SH-SY5Y (cell line): ENCODE results near the gene NFATC3.

Experiments used
- GATA2 ChIP-seq: IDR thresholded peaks from 2 replicates; pipeline ENCODE4 v1.6.1; 2011; ENCODE audit warnings: mild to moderate bottlenecking, low read depth, low read length
- GATA3 ChIP-seq: IDR thresholded peaks from 2 replicates; pipeline ENCODE4 v1.6.1; 2011; ENCODE audit warnings: low read depth, mild to moderate bottlenecking, low read length, moderate library complexity

The NFATC3 gene

GRCh38 chr16:68085259-68086071 is at the start of gene NFATC3:
Gene NFATC3, plus strand, starts transcription at chr16:68085370. Its CDS starts 312 bp downstream, at chr16:68085682.
- TF ChIP-seq GATA3: no peak

DNA sequence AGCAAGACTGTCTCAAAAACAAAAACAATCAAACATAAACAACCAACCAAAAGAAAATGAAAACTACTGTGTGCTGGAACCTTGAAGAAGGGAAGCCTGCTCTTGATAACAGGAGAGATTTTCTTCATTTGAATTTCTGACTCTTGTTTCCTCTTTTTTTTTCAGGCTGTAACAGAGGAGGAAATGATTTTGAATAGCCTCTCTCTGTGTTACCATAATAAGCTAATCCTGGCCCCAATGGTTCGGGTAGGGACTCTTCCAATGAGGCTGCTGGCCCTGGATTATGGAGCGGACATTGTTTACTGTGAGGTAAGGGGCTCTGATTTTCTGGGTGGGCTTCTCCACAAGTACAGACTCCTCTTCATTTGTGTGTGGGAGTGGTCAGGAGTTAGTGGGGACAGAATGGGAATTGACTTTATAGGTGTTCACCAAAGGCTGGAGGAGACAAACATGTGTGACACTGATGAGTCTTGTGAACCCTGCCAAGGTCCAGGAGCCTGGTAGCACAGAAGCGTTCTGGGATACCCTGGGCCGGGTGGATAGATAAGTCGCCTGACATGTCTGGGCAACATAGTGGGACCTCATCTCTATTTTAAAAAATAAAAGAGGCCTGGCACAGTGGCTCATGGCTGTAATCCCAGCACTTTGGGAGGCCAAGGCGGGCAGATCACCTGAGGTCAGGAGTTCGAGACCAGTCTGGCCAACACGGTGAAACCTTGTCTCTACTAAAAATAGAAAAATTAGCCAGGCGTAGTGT is 47.2 kb upstream of the NFATC3 start:
- no peak for TF ChIP-seq GATA2
- no peak for TF ChIP-seq GATA3

DNA sequence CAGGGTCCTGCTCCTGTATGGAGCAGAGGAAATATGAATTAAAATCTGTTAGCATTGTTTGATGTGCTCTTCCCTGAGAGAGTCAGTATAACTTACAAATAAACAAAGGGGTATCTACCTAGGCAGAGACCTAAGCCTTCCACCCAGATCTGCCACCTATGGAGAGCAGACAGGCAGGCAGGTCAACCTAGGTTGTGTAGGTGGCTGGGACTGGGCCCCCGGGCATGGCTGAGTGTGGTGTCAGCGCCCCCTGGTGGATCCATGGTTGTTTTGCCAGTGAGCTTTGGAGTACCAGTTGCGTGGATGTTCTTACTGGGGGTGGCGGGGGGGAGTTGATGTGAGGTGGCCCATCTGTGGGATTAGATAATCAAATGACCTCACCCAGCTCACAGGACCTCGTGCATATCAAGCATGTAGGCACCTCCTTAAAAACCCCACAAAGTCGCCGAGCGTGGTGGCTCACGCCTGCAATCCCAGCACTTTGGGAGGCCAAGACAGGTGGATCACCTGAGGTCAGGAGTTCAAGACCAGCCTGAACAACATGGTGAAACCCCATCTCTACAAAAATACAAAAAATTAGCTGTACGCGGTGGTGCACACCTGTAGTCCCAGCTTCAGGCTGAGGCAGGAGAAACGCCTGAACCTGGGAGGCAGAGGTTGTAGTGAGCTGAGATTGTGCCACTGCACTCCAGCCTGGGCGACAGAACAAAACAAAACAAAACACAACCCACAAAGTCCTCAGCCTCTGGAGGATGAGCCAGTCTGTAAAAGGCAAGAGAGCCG is 44.5 kb upstream of the NFATC3 start:
- TF ChIP-seq GATA2: no peak
- TF ChIP-seq GATA3: no peak

DNA sequence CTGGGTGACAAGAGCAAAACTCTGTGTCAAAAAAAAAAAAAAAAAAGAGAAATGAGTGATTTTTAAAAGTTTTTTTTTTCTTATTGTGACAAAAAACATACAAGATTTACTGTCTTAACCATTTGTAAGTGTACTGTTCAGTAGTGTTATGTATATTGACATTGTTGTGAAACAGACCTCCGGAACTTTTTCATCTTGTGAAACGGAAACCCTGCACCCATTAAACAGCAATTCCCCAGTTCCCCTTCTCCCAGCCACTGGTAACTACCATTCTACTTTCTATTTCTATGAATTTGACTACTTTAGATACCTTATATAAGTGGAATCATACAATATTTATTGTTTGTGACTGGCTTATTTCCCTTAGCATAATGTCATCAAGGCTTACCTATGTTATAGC is 43.4 kb upstream of the NFATC3 start:
- TF ChIP-seq GATA2 (no peak), GATA3 (no peak)

DNA sequence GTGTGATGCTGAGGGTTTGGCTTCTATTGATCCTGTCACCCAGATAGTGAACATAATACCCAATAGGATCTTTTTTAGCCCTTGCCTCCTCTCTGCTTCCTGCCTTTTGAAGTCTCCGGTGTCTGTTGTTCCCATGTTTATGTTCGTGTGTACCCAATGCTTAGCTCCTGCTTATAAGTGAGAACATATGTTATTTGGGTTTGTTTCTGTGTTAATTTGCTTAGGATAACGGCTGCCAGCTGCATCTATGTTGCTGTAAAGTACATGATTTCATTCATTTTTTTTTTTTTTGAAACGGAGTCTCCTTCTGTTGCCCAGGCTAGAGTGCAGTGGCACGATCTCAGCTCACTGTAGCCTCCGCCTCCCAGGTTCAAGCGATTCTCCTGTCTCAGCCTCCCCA is 39.1 kb upstream of the NFATC3 start:
- TF ChIP-seq GATA3: no peak
- no peak for TF ChIP-seq GATA2

- TF ChIP-seq GATA3 (no peak), GATA2 (no peak)
Measured at GRCh38 chr16:68047987-68048386, 37.2 kb upstream of the NFATC3 start.

GRCh38 chr16:68049449-68049848 is 35.7 kb upstream of the NFATC3 start:
- TF ChIP-seq GATA3 (no peak), GATA2 (no peak)

- TF ChIP-seq GATA3: no peak
- TF ChIP-seq GATA2: no peak
Measured at GRCh38 chr16:68055395-68055794, 29.8 kb upstream of the NFATC3 start.

- TF ChIP-seq GATA3: no peak
- no peak for TF ChIP-seq GATA2
Measured at GRCh38 chr16:68059804-68060203, 25.4 kb upstream of the NFATC3 start.

DNA sequence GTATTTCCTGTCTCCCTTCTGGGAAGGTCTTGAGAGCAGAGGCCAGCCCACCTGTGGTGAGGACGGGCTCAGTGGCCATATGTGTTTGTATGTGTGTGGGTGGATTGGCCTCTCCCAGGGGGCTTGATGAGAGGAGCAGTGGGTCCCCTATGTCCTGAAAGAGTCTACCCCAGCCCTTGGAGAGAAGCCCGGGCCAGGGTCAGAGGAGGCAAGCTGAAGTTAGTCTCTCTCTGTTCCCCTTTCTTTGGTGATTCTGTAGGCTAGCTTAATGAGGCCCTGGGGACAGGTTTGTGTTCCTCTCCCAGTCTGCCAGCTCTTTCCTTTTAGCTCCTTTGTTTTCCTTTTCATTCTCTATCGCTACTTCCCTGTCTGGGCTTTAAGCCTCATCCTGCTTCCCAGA is 23.8 kb upstream of the NFATC3 start:
- TF ChIP-seq GATA2 (no peak), GATA3 (no peak)

DNA sequence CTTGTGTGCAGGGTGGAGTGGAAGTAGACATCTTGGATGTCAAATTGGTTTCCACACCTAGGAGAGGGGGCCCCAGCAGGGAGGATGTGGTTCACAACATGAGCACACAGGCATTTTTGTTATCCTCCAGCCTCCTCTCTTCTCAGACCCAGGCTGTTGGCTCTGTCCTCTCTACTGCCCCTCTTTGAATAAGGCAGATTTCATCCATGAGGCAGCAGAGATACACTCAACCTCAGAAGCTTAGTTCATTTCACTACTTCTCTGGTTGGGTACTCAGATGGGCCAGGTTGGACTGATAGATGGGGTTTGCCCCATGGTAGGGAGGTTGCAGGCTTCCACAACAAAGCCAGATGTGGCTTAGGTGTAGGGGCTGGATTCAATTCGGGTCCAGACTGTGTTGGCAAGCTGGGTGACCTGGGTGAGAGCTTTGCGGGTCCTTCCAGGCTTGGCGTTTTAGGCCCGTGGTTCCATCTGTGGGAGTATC is 22.2 kb upstream of the NFATC3 start:
- TF ChIP-seq GATA2: no peak
- TF ChIP-seq GATA3: no peak

GRCh38 chr16:68064791-68065365 is 20.3 kb upstream of the NFATC3 start:
- no peak for TF ChIP-seq GATA2
- no peak for TF ChIP-seq GATA3

DNA sequence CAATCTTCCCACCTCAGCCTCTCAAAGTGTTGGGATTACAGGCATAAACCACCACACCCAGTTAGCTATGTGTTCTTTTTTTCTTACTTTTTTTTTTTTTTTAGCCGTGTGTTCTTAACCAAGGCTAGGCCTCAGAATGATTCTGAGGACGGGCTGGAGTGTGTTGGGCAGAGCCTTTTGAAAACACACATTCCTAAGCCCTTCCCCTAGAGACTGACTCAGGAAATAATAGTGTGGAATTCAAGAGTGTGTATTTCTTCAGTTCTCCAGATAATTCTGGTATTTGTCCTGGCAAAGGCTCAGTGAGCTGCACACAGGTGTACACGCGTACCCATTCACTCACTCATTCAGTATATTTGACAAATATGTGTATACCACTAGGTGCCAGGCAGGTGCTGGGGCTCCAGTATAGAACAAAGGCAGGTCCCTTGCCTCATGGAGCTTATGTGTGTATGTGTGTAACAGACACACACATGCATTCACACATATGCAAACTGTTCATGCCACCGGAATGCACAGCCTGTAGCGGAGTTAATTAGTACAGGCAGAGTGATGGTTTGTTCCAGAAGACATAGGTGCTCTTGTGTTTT is 19.4 kb upstream of the NFATC3 start:
- TF ChIP-seq GATA2 (no peak), GATA3 (no peak)

- no peak for TF ChIP-seq GATA3
- no peak for TF ChIP-seq GATA2
Measured at GRCh38 chr16:68066763-68067162, 18.4 kb upstream of the NFATC3 start.
